HG03342 (cell line): ENCODE measurements around the gene PRKD3.
A peak's percentile ranks its signal among the peaks of the same experiment; 100 is the strongest.

ENCODE experiments used
- ATAC-seq: cut with Tn5 transposase; IDR thresholded peaks from one replicate; pipeline ENCODE4 v1.9.1; 2021; ENCODE audit warnings: mild to moderate bottlenecking, moderate library complexity; ENCODE audit not compliant: unreplicated experiment

The PRKD3 gene

GRCh38 chr2:37343537-37344434 lies 19.2 kb upstream of the PRKD3 start:
- ATAC-seq, result no peak

DNA sequence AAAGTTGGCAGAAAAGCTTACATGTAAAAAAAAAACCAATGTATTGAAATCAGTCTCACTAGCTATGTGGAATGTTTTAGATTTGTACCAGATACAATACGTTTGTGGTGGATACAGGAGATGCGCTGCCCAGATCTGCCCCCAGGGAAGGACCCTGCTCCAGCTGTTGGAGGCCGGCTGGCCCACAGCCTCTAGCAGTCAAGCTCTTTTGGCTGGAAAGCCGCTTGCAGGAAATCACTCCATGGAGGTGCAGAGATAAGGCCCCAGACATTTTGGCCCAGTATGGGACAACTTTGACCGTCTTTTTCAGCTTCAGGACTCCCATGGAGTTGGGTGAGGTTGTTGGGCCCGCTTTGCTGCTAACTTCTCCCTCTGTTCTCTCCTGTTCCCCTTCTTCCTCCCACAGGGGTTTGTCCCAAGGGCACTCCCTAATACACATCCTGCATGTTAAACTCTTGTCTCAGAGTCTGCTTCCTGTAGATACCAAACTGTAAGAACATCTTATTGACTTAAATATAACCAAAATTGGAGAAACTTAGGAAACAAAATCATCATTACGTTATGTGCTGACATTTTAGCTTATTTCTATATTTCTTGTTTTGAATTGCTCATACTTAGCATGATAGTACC lies 18.1 kb upstream of the PRKD3 start:
- no peak for ATAC-seq

DNA sequence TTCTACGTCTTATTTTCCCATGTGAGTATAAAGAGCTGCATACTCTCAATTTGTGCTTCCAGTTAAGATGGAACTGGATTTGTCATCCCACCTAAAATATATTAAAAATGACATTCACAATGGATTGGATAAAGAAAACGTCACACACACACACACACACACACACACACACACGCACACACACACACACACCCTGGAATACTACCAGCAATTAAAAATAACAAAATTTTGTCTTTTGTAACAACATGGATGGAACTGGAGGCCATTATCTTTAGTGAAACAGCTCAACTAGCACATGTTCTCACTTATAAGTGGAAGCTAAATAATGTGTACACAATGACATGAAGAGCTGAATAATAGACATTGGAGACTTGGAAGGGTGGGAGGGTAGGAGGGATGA lies 16.0 kb upstream of the PRKD3 start:
- no peak for ATAC-seq

GRCh38 chr2:37338933-37339332 lies 14.3 kb upstream of the PRKD3 start:
- no peak for ATAC-seq

DNA sequence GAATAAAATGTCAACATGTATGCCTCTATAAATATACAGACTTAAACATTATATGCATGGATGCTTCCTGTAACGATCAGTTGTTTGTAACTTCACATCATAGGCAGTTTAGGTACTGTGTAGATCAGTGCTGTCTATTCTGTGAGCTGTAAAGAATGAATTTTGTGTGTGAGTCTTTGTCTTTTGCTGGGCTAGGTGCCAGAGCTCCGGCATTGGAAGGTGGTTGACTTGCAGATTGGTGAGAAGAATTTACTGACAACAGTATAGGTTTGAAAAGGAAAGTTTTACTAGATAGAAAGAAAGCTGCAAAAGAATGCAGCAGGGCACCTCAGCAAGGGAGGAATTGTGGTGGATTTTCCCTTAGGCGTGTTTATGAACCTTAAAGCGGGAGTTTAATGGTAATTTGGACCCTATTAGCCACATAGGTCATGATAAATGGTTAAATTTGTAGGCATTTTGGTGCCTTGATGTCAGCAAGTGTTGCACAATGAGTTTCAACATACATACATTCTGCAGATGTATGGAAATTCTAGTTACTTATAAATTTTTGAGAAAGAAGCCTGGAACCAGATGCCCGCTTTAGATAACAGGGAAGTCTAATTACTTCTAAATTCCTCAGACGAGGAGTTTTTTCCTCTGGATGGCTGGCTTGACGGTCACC lies 13.1 kb upstream of the PRKD3 start:
- ATAC-seq, result no peak

- no peak for ATAC-seq
These were observed 11.0 kb upstream of the PRKD3 start for GRCh38 chr2:37335604-37336003.

- no peak for ATAC-seq
These were observed 8.6 kb upstream of the PRKD3 start for GRCh38 chr2:37333256-37333655.

DNA sequence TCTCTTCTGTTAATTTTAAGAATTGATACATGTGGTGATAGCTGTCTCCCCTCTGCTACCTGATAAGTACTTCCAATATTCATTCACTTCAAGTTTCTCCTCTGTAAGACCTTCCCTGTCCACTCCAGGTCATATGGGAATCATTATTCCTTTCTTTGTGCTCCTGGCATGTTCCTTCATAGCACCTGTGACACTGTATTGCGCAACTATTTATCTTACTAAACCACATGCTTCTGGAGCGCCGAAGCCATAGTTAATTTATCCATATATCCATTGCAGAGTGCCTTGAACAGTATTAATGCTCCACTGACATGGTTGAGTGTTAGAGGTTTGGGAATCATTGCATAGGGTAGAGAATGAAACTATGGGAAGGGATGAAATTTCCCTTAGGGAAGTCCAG lies 7.9 kb upstream of the PRKD3 start:
- ATAC-seq, result no peak

DNA sequence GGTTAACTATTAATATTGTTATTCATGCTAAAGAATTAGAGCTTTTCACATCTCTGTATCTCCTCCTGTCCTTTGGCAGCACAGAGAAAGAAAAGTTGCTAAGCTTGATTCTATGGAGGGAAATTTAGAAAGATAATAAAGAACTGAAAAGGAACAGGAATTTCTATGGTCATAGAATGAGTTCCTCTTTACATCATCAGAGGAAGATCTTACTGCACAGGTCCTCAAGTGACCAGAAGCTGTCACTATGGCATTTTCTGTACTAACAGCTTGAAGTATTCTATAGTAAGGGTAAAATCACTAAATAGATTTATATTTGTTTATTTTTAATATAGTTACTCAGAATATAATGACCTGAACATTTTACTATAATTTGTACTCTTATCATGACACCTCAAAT lies 6.0 kb upstream of the PRKD3 start:
- no peak for ATAC-seq

DNA sequence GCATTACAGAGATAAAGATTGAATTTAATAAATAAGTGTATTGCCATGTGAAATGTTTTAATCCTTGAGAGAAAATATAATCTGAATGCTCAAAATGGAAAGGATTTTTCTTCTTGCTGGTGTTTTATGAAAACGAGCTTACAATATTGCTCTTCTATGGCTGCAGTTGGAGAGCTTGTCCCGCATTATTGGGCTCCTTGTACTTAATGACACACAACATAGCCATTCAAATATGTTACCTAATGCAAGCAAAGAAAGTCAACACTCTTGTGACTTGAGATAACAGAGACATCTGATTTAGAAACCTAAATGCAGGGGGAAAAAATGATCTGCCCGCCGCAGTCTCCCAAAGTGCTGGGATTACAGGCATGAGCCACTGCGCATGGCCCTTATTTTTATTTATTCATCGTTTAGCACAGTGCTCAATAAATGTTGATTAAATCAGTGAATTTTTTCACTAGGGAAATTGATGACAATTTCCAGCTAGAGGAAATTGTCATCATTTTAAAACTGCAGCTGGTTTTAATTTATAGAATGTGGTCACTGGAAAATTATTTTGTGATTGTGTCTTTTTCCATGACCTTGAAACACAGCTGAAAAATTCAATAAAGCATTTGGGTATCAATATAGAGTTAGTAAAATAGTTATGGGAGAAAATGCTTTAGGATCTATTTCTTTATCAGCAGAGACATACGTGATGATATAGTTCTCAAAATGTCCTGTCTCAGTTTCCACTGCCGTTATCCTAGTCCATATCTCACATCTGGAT lies 2.4 kb upstream of the PRKD3 start:
- no peak for ATAC-seq

DNA sequence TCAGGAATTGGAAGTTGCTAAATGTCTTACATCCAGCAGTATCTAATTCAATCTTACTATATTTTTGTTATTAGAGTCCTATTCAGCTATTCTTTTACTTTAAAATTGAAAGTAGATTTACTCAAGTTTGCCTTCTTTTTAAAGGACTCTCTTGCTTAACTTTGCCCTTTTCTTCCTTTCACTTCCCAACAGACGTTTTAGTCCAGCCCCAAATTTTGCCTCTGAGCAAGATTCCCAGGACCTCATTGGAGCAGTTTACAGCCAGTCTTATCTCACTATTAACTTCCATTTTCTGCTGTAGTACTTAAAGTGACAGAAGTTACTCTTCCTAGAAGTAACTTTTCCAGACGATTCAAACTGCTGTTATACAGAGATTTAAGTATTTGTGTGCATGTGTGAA lies 1.7 kb upstream of the PRKD3 start:
- ATAC-seq, result no peak

DNA sequence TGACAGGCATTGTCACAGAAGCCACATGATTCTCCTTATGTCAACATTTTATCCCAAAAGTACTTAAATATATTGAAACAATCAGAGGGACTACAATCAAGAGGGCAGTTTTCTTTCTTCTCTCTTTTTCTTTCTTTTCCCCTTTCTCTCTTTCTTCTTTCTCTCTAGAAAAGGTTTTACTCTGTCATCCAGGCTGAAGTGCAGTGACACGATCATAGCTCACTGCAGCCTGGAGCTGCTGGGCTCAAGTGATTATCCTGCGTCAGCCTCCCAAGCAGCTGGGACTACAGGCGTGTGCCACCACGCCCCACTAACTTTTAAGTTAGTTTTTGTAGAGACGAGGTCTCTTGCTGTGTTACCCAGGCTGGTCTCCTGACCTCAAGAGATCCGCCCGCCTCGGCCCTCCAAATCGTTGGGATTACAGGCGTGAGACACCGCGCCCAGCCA lies 1.0 kb upstream of the PRKD3 start:
- no peak for ATAC-seq

DNA sequence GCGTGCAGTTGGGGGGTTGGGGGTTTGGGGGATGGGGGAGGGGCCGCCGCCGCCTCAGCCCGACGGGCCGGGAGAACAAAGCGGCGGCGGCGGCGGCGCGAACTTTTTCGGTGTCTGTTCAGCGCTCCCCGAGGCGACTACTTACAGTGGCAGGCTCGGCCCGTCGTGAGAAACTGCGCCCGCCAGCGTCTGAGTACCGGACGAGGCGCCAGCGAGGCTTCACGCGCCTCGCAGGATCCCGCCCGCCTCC lies 172 bp downstream of the PRKD3 start:
- ATAC-seq, result no peak

DNA sequence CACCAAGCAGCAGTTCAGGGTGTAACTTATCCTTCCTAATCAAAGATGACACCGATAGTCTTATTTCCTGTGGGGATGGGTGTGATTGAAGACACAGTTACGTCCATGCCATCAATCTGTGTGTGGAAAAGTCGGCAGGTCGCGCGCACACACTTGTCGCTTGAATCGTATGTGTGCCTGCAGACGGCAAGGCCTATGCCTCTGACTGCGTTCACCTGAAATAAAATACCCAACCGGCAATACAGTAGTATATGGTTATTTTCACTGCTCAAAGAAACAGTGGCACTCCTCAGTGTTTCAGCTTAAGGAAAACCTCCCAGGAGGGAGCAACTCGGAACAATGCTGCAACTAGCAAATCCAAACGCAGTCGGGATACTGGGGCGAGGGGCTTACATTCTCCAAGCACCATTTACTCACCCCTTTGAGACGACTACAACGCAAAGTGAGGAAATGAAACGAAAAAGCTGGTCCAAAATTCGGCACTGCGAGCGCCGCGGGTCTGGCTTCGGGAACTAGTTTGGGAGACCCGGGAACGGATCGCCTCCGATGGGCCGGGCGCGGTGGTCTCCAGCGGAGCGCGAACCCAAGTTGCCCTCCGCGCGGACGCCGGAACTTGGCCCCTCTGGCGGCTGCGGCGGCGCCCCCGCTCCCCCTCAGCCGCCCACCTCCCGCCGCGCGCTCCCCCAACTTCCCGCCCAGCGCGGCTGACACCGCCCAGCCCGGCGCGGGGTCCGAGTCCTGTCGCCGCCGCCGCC lies 675 bp downstream of the PRKD3 start:
- peak; percentile 22 for ATAC-seq

DNA sequence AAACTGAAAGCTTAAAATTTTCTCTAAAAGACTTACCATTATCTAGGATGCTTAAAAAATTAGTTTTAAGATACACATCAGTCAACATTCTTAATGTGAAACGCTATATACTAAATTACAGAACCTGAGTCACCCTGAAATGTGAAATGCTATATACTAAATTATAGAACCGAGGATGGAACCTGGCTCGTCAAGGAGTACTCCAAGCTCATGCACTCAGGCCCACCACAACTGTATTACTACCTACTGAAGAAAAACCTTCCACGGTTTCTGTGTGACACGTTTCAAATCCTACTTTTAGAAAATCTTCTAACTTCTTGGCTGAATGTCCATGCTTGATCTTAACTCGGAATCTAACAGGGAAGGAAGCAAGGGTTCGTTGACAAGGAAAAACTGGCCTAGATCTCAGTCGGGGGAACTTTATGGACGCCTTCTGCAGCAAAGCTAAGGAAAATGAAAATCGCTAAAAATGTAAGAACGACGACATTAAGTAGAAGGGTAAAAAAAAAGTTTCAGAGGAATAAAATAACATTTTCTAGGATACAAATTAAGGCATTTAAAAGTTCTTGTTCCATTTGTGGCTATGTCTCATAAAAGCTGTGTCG lies 1.4 kb downstream of the PRKD3 start:
- no peak for ATAC-seq

DNA sequence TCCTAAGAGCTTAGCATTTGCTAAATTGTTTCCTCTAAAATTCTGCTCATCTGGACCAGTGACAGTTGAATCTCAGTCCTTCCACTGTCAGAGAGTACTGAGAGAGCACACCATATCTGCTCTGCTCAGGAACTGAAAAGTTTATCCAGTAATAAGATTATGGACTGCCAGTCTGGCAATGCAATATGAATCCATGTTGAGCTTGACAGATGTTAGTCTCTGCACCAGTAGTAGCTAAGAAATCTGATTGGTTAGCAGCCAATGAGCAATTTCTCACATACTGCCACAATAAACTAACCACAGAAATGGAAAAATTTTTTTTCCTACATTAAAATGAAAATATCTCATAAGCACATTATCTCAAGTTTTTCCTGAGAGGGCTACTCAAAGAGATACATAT lies 2.3 kb downstream of the PRKD3 start:
- ATAC-seq, result no peak

DNA sequence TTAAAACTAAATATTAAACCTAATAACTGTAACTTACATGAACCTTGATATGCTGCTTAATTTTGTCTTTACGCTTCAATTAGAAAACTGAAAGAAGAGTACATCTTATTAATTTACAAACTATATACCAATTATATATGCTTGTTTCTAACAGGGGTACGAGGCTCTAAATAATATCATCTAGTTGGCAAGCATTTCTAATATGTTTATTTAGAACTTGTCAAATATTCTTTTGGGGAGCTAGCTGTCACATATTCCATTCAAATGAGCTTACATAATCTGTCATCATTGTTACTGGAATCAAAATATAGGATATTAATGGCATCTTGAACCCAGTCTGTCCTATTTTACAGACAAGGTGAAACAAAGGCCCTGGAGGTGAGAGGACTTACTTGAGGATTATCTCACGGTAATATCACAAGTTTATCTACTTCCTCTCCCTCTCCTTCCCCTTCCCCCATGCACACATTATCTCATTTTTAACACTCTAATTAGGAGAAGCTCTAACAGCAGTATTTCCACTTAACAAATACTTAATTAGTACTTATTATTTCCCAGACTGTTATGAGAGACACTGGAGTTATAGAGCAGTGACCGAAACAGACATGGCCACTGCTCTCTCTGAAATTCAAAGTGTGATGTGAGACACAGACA lies 3.5 kb downstream of the PRKD3 start:
- no peak for ATAC-seq

- no peak for ATAC-seq
These were observed 4.7 kb downstream of the PRKD3 start for GRCh38 chr2:37319754-37320609.

- peak; percentile 61 for ATAC-seq
These were observed 6.2 kb downstream of the PRKD3 start for GRCh38 chr2:37318401-37318800.
